Smooth muscle cell of the brain vasculature (primary cell): Measurements from ENCODE around the gene HES1.
"Not testable (repeated sequence)": the region's sequence is repeated elsewhere in the genome, so short reads cannot be mapped to it uniquely, and the experiment has no call there.

ENCODE experiments used
- DNase-seq: peaks from one replicate; pipeline ENCODE4 v3.0.0-alpha.2; 2012; ENCODE audit warnings: low read depth, low spot score

The HES1 gene

GRCh38 chr3:194135806-194136518 is at the start of gene HES1:
TSS of gene HES1 (plus strand) at chr3:194136148. CDS start at chr3:194136381, 233 bp downstream.
- DNase-seq: no peak

GRCh38 chr3:194086388-194087075 is 49.4 kb upstream of the HES1 start:
- DNase-seq: no peak

GRCh38 chr3:194087280-194087679 is 48.7 kb upstream of the HES1 start:
- DNase-seq: no peak

- DNase-seq: no peak
These were observed 47.7 kb upstream of the HES1 start for GRCh38 chr3:194087995-194088855.

GRCh38 chr3:194089357-194090177 is 46.4 kb upstream of the HES1 start:
- DNase-seq: no peak

GRCh38 chr3:194090178-194090555 is 45.8 kb upstream of the HES1 start:
- DNase-seq: not testable (repeated sequence)

- DNase-seq: no peak
These were observed 45.2 kb upstream of the HES1 start for GRCh38 chr3:194090716-194091115.

- DNase-seq: no peak
These were observed 44.8 kb upstream of the HES1 start for GRCh38 chr3:194091141-194091540.

GRCh38 chr3:194091897-194092296 is 44.1 kb upstream of the HES1 start:
- not testable (repeated sequence) for DNase-seq

- DNase-seq: no peak
These were observed 43.1 kb upstream of the HES1 start for GRCh38 chr3:194092881-194093301.

- DNase-seq: no peak
These were observed 42.1 kb upstream of the HES1 start for GRCh38 chr3:194093842-194094241.

- DNase-seq: no peak
These were observed 40.5 kb upstream of the HES1 start for GRCh38 chr3:194095464-194095863.

- DNase-seq: no peak
These were observed 40.0 kb upstream of the HES1 start for GRCh38 chr3:194095902-194096301.

- no peak for DNase-seq
These were observed 38.6 kb upstream of the HES1 start for GRCh38 chr3:194097141-194097882.

- DNase-seq: no peak
These were observed 37.7 kb upstream of the HES1 start for GRCh38 chr3:194098081-194098842.

- DNase-seq: no peak
These were observed 37.1 kb upstream of the HES1 start for GRCh38 chr3:194098843-194099183.

GRCh38 chr3:194099215-194099614 is 36.7 kb upstream of the HES1 start:
- no peak for DNase-seq

- no peak for DNase-seq
These were observed 35.0 kb upstream of the HES1 start for GRCh38 chr3:194100856-194101390.

- no peak for DNase-seq
These were observed 34.1 kb upstream of the HES1 start for GRCh38 chr3:194101592-194102432.
